Stomach (tissue), 9 donors: Measurements from ENCODE around the gene AGL. TPM values are rescaled to one million over a fixed set of nuclear protein-coding genes. Genes with fewer than 3 reads are reported as not detected.
A peak's percentile ranks its signal among the peaks of the same experiment; 100 is the strongest.
"Not testable (repeated sequence)": the region's sequence is repeated elsewhere in the genome, so short reads cannot be mapped to it uniquely, and the experiment has no call there.

ENCODE experiments used
- DNase-seq, 2 donors: peaks; one replicate each; pipeline versions ENCODE4 v3.0.0 to v3.0.0-alpha.2; 2013 to 2019
- H3K27ac ChIP-seq, 5 donors: fragments of 200-600 bp in 4 of 5; sonication (generic) in 4 of 5; one replicate each; pipeline ENCODE4 v1.5.1; 2013 to 2019; ENCODE audit warnings: mild to moderate bottlenecking in 1 of 5, moderate library complexity in 1 of 5
- H3K27me3 ChIP-seq, 3 donors: fragments of 200-600 bp; sonication (generic); one replicate each; pipeline ENCODE4 v1.5.1; 2017 to 2019; ENCODE audit warnings: mixed run types in 1 of 3
- H3K36me3 ChIP-seq, 4 donors: fragments of 200-600 bp; sonication (generic); 1 replicate in 3 of 4; 2 replicates in 1 of 4; pipeline ENCODE4 v1.5.1; 2016 to 2019
- H3K4me1 ChIP-seq, 4 donors: fragments of 200-600 bp; sonication (generic); one replicate each; pipeline ENCODE4 v1.5.1; 2016 to 2019
- H3K4me3 ChIP-seq, 4 donors: fragments of 200-600 bp; sonication (generic) in 3 of 4; one replicate each; pipeline ENCODE4 v1.5.1; 2016 to 2019; ENCODE audit warnings: mild to moderate bottlenecking in 1 of 4
- H3K9me3 ChIP-seq, 4 donors: fragments of 200-600 bp; sonication (generic); one replicate each; pipeline ENCODE4 v1.5.1; 2016 to 2019
- EP300 ChIP-seq: sonication (generic); formaldehyde crosslinking; IDR thresholded peaks from one replicate; pipeline ENCODE4 v1.6.1; 2017; ENCODE audit warnings: antibody characterized with exemption
- POLR2A ChIP-seq, 4 donors: fragments of 450-650 bp; IDR thresholded peaks; one replicate each; pipeline ENCODE4 v1.6.1; 2016; ENCODE audit warnings: antibody characterized with exemption in 4 of 4, control low read depth in 2 of 4, mild to moderate bottlenecking in 1 of 4, moderate library complexity in 1 of 4
- POLR2AphosphoS5 ChIP-seq, 3 donors: sonication (generic); formaldehyde crosslinking; IDR thresholded peaks; one replicate each; pipeline ENCODE4 v1.6.1; 2016; ENCODE audit warnings: antibody characterized with exemption in 3 of 3
- WGBS, 5 donors: extraction: QIAGEN DNeasy Blood & Tissue Kit in 3 of 5; methylation state at CpG; one replicate each; pipeline versions ENCODE4 v1.1.5 to v1.1.7; 2013 to 2018; 5-methylcytosine and 5-hydroxymethylcytosine counted together
- intact Hi-C: fragments of 100-400 bp; cut with DNase I; formaldehyde crosslinking; loops from one replicate; pipeline ENCODE4 v1.15.1; 2023; ENCODE audit warnings: low total_unique reads
- polyA plus RNA-seq, 3 donors: library from polyadenylated mRNA; stranded (reverse); fragments of 200-250 nt; gene quantifications; one replicate each; pipeline ENCODE4 v1.2.3, GENCODE V29; 2013
- total RNA-seq, 5 donors: library from RNA; depleted of rRNA; stranded (reverse); fragments of >200 nt; gene quantifications; one replicate each; pipeline versions ENCODE4 v1.1.0 to v1.2.3, GENCODE V29; 2014 to 2016
- TF ChIP-seq, protein P1 (sequence below), 7 experiments: fragments of 450-650 bp in 4 of 7; fragments of 200-600 bp in 3 of 7; sonication (generic) in 3 of 7; IDR thresholded peaks; one replicate each; pipeline ENCODE4 v1.5.1; 2016 to 2019; ENCODE audit warnings: antibody characterized with exemption in 7 of 7, control low read depth in 2 of 7, mild to moderate bottlenecking in 1 of 7
- donor health status: healthy with polysubstance abuse.
- donor health status: Bipolar disorder and iron deficiency.
- donor health status: healthy.

The AGL gene
- total and polyA plus RNA-seq, 8 donors, result 4.3 to 107 (median 16.1) TPM

DNA sequence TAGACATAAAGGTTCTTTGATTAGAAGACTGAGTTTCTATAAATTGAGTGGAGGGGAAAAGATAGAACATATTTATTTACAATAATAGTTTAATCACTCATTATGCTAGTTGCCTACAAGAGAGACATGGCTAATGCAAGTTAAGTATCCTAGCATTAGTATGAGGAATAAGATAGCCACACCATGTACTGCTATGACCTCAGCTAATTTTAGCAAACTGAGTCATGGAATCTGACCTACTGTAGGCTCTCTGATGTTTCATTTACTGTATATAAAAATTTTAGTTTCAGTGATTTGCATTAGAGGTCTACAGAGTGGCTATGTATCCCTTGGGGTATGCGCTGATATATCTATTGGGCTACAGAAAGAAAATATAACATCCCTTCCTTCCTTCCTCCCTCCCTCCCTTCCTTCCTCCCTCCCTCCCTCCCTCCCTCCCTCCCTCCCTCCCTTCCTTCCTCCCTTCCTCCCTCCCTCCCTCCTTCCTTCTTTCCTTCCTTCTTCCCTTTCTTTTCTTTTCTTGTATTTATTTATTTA lies 5.8 kb downstream of the AGL start:
- Histone ChIP-seq H3K4me1 (peaks cover 0 to 40% (median 17%) of the 10 kb centered on the region in 4 donors), H3K27ac (no peak overlapping the region), H3K9me3 (no peaks in the 10 kb centered on the region), H3K36me3 (peaks cover 0 to 37% (median 21%) of the 10 kb centered on the region in 4 donors), H3K4me3 (no peak overlapping the region), H3K27me3 (no peaks in the 10 kb centered on the region)
- TF ChIP-seq POLR2AphosphoS5 (IDR thresholded peaks at IDR 0.05), result no peak
- intact Hi-C loops, result no loop called here
- 96 to 100% (median 100%) methylated on average over 1 of the region's 1 CpG for WGBS, 5 donors
- DNase-seq, result no peak

DNA sequence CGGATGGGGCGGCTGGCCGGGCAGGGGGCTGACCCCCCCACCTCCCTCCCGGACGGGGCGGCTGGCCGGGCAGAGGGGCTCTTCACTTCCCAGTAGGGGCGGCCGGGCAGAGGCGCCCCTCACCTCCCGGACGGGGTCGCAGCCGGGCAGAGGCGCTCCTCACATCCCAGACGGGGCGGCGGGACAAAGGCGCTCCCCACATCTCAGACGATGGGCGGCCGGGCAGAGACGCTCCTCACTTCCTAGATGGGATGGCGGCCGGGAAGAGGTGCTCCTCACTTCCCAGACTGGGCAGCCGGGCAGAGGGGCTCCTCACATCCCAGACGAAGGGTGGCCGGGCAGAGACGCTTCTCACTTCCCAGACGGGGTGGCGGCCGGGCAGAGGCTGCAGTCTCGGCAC lies 6.9 kb downstream of the AGL start:
- H3K27me3 ChIP-seq, H3K27ac ChIP-seq, DNase-seq, H3K4me3 ChIP-seq, intact Hi-C loops, H3K9me3 ChIP-seq: not testable (repeated sequence)
- Histone ChIP-seq H3K4me1 (peaks cover 0 to 30% (median 7%) of the 10 kb centered on the region in 4 donors), H3K36me3 (peaks cover 0 to 46% (median 24%) of the 10 kb centered on the region in 4 donors)
- WGBS, 5 donors, result 88 to 98% (median 95%) methylated on average over 11 to 24 of the region's 33 CpGs

DNA sequence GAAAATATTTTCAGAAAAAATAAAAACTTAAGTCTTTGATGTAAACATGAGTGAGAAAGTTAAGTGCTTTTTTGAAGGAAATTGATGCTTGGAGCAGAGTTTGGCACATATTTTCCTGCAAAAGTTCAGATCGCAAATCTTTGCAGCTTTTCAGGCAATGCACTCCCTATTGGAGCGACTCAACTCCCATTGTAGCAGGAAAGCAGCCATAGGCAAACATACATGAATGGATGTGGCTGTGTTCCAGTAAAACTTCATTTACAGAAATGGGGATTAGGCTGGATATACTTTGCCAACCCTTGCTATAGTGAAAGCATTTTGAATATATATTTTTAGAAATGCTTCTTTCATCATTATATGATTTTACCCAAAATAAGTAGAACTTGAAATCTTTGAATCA lies 8.1 kb downstream of the AGL start:
- H3K27me3 ChIP-seq, result no peaks in the 10 kb centered on the region
- H3K36me3 ChIP-seq, result peaks cover 0 to 55% (median 34%) of the 10 kb centered on the region in 4 donors
- DNase-seq, result peak in 1 of 2 donors; percentile 55
- no peaks in the 10 kb centered on the region for H3K9me3 ChIP-seq
- 22 to 58% (median 50%) methylated on average over 2 of the region's 2 CpGs for WGBS, 5 donors
- H3K4me3 ChIP-seq, result no peak overlapping the region
- intact Hi-C loops, result no loop called here
- TF ChIP-seq, protein P1, sequence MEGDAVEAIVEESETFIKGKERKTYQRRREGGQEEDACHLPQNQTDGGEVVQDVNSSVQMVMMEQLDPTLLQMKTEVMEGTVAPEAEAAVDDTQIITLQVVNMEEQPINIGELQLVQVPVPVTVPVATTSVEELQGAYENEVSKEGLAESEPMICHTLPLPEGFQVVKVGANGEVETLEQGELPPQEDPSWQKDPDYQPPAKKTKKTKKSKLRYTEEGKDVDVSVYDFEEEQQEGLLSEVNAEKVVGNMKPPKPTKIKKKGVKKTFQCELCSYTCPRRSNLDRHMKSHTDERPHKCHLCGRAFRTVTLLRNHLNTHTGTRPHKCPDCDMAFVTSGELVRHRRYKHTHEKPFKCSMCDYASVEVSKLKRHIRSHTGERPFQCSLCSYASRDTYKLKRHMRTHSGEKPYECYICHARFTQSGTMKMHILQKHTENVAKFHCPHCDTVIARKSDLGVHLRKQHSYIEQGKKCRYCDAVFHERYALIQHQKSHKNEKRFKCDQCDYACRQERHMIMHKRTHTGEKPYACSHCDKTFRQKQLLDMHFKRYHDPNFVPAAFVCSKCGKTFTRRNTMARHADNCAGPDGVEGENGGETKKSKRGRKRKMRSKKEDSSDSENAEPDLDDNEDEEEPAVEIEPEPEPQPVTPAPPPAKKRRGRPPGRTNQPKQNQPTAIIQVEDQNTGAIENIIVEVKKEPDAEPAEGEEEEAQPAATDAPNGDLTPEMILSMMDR (IDR thresholded peaks at IDR 0.05), result no peak
- no peak for TF ChIP-seq EP300
- no peak for TF ChIP-seq POLR2AphosphoS5 (IDR thresholded peaks at IDR 0.05)
- TF ChIP-seq POLR2A (IDR thresholded peaks at IDR 0.05), result no peak
- H3K27ac ChIP-seq, result no peak overlapping the region
- H3K4me1 ChIP-seq, result peaks cover 0 to 17% (median 2%) of the 10 kb centered on the region in 4 donors

DNA sequence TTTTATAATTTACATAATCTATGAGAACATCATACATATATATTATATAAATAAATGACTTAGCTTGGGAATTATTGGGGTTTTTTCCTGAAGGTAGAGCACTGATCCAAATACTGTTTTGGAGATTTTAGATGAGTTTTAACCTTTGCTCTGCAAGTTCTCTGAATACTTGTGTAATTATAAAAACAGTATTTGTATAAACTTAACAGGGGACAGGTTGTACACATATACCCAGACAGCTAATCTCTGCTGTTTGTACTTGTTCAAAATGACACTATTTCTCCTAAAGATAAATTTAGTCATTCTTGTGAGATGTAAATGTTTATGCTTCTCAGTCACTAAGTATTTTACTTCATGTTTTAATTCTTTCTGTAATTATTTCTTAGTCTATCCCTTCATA lies 8.7 kb downstream of the AGL start:
- intact Hi-C loops, result no loop called here
- DNase-seq, result no peak
- H3K27ac ChIP-seq, result no peak overlapping the region

DNA sequence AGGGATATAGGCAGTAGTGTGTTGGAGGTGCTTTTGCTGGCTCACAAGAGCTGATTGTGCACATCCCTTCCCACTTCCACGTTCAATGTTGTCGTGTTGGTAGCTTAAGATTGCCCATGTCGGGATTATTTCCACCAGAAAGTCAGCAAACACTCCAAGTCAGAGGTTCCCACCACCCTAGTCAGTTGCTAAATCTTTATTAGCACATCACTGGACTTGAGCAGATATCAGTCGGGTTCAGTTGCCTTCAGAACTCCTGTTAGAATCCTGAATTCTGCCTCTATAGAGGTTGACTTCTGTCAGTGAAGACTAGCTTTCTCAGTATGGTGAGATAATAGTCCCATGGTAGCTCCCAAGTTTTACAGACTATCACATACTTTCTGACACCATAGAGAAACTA lies 10.5 kb downstream of the AGL start:
- Histone ChIP-seq H3K4me3 (no peak overlapping the region), H3K9me3 (no peaks in the 10 kb centered on the region), H3K27ac (no peak overlapping the region), H3K27me3 (no peaks in the 10 kb centered on the region), H3K4me1 (peaks cover 0 to 16% (median 2%) of the 10 kb centered on the region in 4 donors), H3K36me3 (peaks cover 0 to 57% (median 40%) of the 10 kb centered on the region in 4 donors)
- DNase-seq, result no peak
- TF ChIP-seq POLR2AphosphoS5 (IDR thresholded peaks at IDR 0.05), result no peak
- TF ChIP-seq EP300, result no peak
- no peak for TF ChIP-seq POLR2A (IDR thresholded peaks at IDR 0.05)
- TF ChIP-seq, protein P1 (IDR thresholded peaks at IDR 0.05), result no peak
- WGBS, 5 donors, result 81 to 93% (median 88%) methylated on average over 4 of the region's 4 CpGs
- intact Hi-C loops, result no loop called here

More for the DNA sequence above, 8.7 kb downstream of the AGL start:
- H3K27me3 ChIP-seq, result no peaks in the 10 kb centered on the region
- TF ChIP-seq, protein P1 (IDR thresholded peaks at IDR 0.05), result no peak
- TF ChIP-seq POLR2AphosphoS5 (IDR thresholded peaks at IDR 0.05), result no peak
- peaks cover 0 to 16% (median 2%) of the 10 kb centered on the region in 4 donors for H3K4me1 ChIP-seq
- peaks cover 0 to 55% (median 34%) of the 10 kb centered on the region in 4 donors for H3K36me3 ChIP-seq
- H3K9me3 ChIP-seq, result no peaks in the 10 kb centered on the region
- no peak overlapping the region for H3K4me3 ChIP-seq
